ENCODE measurements around the gene AK5. TPM values are rescaled to one million over a fixed set of nuclear protein-coding genes. Genes with fewer than 3 reads are reported as not detected.

AK5 gene
- total and polyA plus RNA-seq, 12 donors: 0.25 to 1.7 (median 0.87) TPM

DNA sequence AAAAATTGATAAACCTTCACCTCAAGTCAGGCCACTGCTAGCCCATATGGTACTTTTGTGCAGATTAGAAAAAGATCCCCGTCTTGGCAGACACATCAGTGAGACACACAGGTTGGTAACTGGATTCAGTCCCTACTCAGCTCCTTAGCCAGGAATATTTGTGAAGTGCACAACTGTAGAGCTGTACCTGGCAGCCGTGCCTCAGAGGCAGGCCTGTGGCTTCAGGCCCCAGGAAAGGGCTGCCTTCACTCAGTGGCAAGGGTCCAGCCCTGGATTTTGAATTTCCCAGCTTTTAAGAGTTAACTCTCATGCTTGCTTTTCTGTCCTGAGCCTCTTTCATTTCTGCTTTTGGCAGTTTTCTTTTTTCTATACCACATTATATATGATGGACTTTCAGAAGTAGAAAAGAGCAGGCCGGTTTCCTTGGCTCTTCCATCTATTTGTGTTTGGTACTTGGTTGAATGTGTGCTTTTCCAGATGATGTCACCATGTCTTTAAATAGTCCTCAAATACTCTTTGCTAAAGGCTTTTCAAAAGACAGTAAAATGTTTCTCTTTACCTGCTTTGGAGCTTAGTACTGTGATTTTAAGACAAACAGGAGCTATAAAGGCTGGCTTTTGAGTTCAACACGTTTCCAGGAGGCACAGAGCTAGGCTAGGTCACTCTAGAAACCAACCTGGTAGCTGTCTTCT is 186.6 kb downstream of the AK5 start:
- Histone ChIP-seq H3K9me3 (no peaks in the 10 kb centered on the region), H3K4me3 (no peak overlapping the region), H3K36me3 (no peaks in the 10 kb centered on the region), H3K4me1 (peaks cover 0 to 10% (median 0%) of the 10 kb centered on the region in 9 donors), H3K27me3 (no peaks in the 10 kb centered on the region), H3K27ac (no peak overlapping the region)
- DNase-seq: no peak
- no peak for ATAC-seq
- TF ChIP-seq, protein P1, sequence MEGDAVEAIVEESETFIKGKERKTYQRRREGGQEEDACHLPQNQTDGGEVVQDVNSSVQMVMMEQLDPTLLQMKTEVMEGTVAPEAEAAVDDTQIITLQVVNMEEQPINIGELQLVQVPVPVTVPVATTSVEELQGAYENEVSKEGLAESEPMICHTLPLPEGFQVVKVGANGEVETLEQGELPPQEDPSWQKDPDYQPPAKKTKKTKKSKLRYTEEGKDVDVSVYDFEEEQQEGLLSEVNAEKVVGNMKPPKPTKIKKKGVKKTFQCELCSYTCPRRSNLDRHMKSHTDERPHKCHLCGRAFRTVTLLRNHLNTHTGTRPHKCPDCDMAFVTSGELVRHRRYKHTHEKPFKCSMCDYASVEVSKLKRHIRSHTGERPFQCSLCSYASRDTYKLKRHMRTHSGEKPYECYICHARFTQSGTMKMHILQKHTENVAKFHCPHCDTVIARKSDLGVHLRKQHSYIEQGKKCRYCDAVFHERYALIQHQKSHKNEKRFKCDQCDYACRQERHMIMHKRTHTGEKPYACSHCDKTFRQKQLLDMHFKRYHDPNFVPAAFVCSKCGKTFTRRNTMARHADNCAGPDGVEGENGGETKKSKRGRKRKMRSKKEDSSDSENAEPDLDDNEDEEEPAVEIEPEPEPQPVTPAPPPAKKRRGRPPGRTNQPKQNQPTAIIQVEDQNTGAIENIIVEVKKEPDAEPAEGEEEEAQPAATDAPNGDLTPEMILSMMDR (IDR thresholded peaks at IDR 0.05): no peak
- WGBS, 2 donors: 64 to 65% methylated on average over 4 of the region's 4 CpGs
- intact Hi-C loops (cut with DNase I): no loop called here

DNA sequence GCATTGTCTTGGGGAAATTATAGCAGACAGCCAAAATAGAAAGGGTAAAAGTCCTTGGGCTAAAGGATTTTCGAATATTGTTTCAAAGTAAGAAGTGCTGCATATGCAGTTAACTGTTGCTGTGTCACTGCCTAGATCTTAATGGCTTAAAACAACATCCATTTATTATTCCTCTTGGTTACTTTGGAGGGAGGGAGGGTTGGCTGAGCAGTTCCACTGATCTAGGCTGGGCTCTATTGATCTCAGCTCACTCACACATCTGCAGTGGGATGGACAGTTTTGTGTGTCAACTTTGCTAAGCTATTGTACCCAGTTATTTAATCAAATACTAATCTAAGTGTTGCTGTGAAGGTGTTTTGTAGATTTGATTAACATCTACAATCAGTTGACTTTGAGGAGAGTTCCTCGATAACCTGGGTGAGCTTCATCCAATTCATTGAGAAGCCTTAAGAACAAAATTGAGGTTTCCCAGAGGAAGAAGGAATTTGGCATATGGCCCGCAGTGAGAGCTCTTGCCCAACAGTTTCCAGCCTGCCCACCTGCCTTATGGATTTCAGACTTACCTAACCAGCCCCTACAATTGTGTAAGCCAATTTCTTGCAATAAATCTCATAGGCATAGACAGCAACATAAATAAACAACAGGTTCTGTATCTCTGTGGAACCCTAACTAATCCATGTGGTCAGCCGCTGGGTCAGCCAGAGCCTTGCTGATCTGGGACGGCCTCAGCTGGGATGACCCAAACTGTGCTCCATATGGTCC is 187.3 kb downstream of the AK5 start:
- TF ChIP-seq, protein P1 (IDR thresholded peaks at IDR 0.05): no peak
- intact Hi-C loops (cut with DNase I): no loop called here
- no peak overlapping the region for H3K27ac ChIP-seq
- WGBS, 2 donors: 77 to 84% methylated on average over 5 of the region's 5 CpGs
- H3K9me3 ChIP-seq: no peaks in the 10 kb centered on the region
- no peak overlapping the region for H3K4me3 ChIP-seq
- peaks cover 0 to 10% (median 0%) of the 10 kb centered on the region in 9 donors for H3K4me1 ChIP-seq
- H3K36me3 ChIP-seq: no peaks in the 10 kb centered on the region
- DNase-seq (no peak), ATAC-seq (no peak)
- peaks cover 0 to 4% (median 0%) of the 10 kb centered on the region in 7 donors for H3K27me3 ChIP-seq

DNA sequence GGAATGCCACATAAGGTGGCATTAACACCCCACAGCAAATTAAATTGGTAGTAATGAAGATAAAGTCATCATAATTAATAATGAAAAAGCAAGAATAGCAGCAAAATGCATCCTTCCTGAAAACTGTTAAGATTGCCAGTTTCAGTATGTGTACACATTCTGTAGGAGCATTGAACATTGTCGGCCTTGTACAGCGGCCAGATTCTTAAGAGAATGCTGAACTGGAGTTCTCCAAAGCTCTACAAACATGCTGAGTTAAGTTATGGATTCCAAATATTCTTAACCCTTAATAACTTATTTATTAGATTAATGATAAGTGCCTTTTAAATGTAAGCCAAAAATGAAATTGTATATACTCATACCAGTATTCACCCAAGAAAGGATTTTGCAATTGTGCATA is 189.9 kb downstream of the AK5 start:
- Histone ChIP-seq H3K9me3 (no peaks in the 10 kb centered on the region), H3K27ac (no peak overlapping the region), H3K4me1 (peaks cover 0 to 10% (median 0%) of the 10 kb centered on the region in 9 donors), H3K36me3 (no peaks in the 10 kb centered on the region), H3K27me3 (peaks cover 0 to 11% (median 0%) of the 10 kb centered on the region in 7 donors), H3K4me3 (no peak overlapping the region)
- WGBS, 2 donors: 88 to 92% methylated on average over 2 of the region's 2 CpGs
- intact Hi-C loops (cut with DNase I): no loop called here
- DNase-seq (no peak), ATAC-seq (no peak)
- TF ChIP-seq, protein P1 (IDR thresholded peaks at IDR 0.05): no peak

DNA sequence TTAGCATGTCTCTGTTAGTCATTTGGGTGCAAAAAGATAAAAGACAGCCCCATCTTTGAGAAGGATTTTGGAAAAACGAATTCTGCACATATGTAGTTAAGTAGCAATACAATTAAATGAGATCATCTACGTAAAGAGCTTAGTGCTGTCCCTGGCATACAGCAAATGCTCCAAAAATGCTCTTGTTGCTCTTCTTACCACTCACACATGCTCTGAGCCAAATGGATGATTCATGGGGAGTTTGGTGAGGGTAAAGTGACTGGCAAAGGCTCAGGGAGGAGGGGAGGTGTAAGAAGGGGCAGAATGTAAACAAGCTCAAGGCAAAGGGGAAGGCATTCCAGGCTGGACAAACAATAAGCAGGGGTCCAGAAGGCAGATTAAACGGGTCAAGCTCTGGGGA is 191.9 kb downstream of the AK5 start:
- Histone ChIP-seq H3K4me1 (peaks cover 0 to 3% (median 0%) of the 10 kb centered on the region in 9 donors), H3K27me3 (peaks cover 0 to 11% (median 0%) of the 10 kb centered on the region in 7 donors), H3K36me3 (no peaks in the 10 kb centered on the region), H3K27ac (no peak overlapping the region), H3K9me3 (no peaks in the 10 kb centered on the region), H3K4me3 (no peak overlapping the region)
- intact Hi-C loops (cut with DNase I): no loop called here
- no peak for DNase-seq
- WGBS, 2 donors: 54 to 59% methylated on average over 3 of the region's 3 CpGs
- TF ChIP-seq, protein P1 (IDR thresholded peaks at IDR 0.05): no peak
- ATAC-seq: no peak
